GM12891 (cell line): Measurements from ENCODE around the gene GALNT9.

Experiments
- DNase-seq: peaks from one replicate; pipeline ENCODE4 v3.0.0; 2011; ENCODE audit warnings: low spot score; ENCODE audit not compliant: insufficient read length
- FAIRE-seq: peaks from 2 replicates; lab custom pipeline; 2011; peaks lifted over from hg19 to GRCh38; lab: Jason Lieb, UNC
- PAX5 ChIP-seq: IDR thresholded peaks from 2 replicates; pipeline ENCODE4 v1.6.1; 2011; ENCODE audit warnings: low read length, moderate library complexity, mild to moderate bottlenecking; ENCODE audit not compliant: insufficient read depth, severe bottlenecking
- POLR2A ChIP-seq: IDR thresholded peaks from 2 replicates; pipeline ENCODE4 v1.6.1; 2011; ENCODE audit warnings: low read depth, low read length, control low read depth
- POLR2AphosphoS5 ChIP-seq: IDR thresholded peaks from 2 replicates; pipeline ENCODE4 v1.6.1; 2011; ENCODE audit warnings: low read depth, low read length, control low read depth
- POU2F2 ChIP-seq: IDR thresholded peaks from 2 replicates; pipeline ENCODE4 v1.6.1; 2011; ENCODE audit warnings: low read depth, mild to moderate bottlenecking, control low read depth, low read length, moderate library complexity
- SPI1 ChIP-seq: IDR thresholded peaks from 2 replicates; pipeline ENCODE4 v1.6.1; 2011; ENCODE audit warnings: low read depth, low read length, control low read depth
- TAF1 ChIP-seq: IDR thresholded peaks from 2 replicates; pipeline ENCODE4 v1.6.1; 2011; ENCODE audit warnings: low read depth, low read length, control low read depth

The GALNT9 gene

GRCh38 chr12:132319991-132320570 lies 9.3 kb downstream of the GALNT9 start:
- FAIRE-seq (no peak), DNase-seq (no peak)
- TF ChIP-seq POU2F2: no peak
- no peak for TF ChIP-seq POLR2A
- no peak for TF ChIP-seq PAX5
- no peak for TF ChIP-seq TAF1
- no peak for TF ChIP-seq POLR2AphosphoS5
- TF ChIP-seq SPI1: no peak

DNA sequence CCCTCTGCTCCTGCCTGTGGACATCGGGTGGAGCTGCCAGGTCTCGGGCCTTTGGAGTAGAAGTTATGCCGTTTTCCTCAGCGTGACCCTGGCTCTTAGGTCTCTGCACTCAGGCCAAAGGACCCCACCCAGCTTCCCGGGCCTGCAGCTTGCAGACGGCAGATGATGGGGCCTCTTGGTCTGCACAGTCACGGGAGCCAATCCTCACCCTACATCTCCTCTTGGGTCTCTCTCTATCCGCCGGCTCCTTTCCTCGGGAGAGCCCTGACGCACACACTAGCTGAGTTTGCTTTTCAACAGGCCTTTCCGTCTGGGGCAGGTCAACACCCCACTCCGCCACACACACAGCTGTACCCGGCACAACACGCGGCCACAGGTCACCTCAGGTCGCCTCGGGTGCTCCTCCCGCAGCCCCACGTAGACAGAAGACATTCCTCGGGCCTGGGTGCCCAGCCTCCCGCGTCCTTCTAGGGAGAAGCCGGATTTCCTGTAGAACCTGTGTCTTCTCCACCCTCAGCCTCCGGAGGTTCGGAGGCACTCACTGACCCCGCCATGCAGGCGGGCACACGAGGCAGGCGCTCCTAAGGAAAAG lies 9.9 kb downstream of the GALNT9 start:
- FAIRE-seq (no peak), DNase-seq (no peak)

GRCh38 chr12:132318618-132319033 lies 10.8 kb downstream of the GALNT9 start:
- no peak for DNase-seq
- TF ChIP-seq PAX5 (no peak), POU2F2 (no peak), TAF1 (no peak), POLR2A (no peak), POLR2AphosphoS5 (no peak), SPI1 (no peak)
- no peak for FAIRE-seq

More for the DNA sequence above, 9.9 kb downstream of the GALNT9 start:
- TF ChIP-seq POLR2AphosphoS5 (no peak), POLR2A (no peak), TAF1 (no peak), PAX5 (no peak), POU2F2 (no peak), SPI1 (no peak)

DNA sequence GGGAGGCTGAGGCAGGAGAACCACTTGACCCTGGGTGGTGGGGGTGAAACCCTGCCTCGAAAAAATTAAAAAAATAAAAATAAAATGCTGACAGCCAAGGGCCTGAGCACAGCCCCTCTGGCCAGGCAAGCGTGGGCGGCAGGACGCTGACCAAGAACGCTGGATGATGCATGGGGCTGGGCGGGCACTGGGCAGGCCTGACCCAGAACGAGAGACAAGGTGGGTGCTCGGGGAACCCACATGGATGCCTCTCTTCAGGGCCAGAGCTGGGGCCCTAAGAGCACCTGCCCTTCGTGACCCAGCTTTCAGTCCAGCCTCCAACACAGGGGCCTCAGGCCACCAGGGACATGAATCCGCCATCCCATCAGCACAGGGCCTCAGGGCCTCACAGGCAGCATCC lies 11.3 kb downstream of the GALNT9 start:
- DNase-seq: no peak
- no peak for FAIRE-seq

DNA sequence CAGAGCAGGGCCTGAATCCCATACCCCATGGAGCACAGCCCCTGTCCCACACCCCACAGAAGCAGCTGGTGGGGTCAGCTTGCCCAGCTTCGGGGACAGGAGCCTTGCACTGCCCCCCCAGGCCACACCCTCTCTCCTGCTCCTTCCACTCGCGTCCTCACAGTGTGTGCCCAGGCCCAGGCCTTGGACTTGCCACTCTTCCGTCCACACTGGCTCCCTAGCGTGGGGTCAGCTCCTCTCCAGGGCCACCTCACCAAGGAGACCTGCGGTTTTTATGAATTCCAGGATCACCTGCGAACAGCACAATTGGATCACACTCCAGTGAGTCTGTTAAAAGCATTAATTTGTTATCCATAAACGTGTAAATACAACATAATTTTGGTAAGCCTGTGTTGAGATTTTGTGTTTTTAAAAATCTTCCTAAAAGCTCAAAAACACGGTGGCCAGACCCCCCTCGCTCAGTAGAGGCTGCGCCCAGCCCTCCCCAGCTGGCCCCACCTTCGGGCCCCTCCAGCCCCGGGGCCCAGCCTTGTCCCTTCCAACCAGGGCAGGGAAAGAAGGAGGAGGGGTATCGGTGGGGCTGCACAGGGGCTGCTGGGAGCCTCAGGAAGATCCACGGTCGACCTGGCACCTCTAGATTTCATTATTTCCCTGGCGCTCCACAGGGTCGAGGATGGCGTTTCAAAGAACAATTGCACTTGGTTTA lies 12.0 kb downstream of the GALNT9 start:
- TF ChIP-seq POU2F2: no peak
- TF ChIP-seq TAF1: no peak
- no peak for TF ChIP-seq POLR2AphosphoS5
- no peak for TF ChIP-seq SPI1
- no peak for TF ChIP-seq POLR2A
- no peak for TF ChIP-seq PAX5
- DNase-seq (no peak), FAIRE-seq (no peak)

More for the DNA sequence above, 11.3 kb downstream of the GALNT9 start:
- no peak for TF ChIP-seq POLR2AphosphoS5
- TF ChIP-seq POLR2A: no peak
- no peak for TF ChIP-seq SPI1
- no peak for TF ChIP-seq TAF1
- no peak for TF ChIP-seq PAX5
- no peak for TF ChIP-seq POU2F2

- FAIRE-seq (no peak), DNase-seq (no peak)
- no peak for TF ChIP-seq SPI1
- no peak for TF ChIP-seq POLR2AphosphoS5
- TF ChIP-seq POLR2A: no peak
- TF ChIP-seq POU2F2: no peak
- no peak for TF ChIP-seq PAX5
- TF ChIP-seq TAF1: no peak
These were observed 12.7 kb downstream of the GALNT9 start for GRCh38 chr12:132316497-132317232.

DNA sequence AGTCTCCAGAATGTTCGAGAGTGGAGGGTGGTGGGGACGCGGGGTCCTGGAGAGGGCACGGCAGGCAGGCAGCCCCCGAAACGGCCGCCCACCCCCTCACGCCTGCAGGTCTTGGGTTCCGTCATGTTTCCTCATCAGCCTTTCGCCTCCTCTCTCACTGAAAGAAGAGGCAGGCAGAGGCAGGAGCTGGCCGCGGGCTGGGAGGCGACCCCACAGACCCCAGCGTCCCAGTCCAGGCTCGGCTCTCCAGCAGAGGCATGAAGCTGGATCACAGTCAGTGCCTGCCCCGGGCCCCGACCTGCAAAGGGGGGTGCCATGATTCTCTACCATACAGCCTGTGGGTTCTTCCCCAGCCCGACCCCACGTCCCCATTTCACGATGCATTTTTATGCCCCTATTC lies 13.4 kb downstream of the GALNT9 start:
- FAIRE-seq (no peak), DNase-seq (no peak)
- TF ChIP-seq POLR2A (no peak), POLR2AphosphoS5 (no peak), SPI1 (no peak)

GRCh38 chr12:132315507-132315906 lies 13.9 kb downstream of the GALNT9 start:
- DNase-seq (no peak), FAIRE-seq (no peak)
- TF ChIP-seq POU2F2 (no peak), PAX5 (no peak), POLR2AphosphoS5 (no peak), SPI1 (no peak), POLR2A (no peak), TAF1 (no peak)
